Natural killer cell (primary cell): Measurements from ENCODE around the gene SNAPIN. TPM values are rescaled to one million over a fixed set of nuclear protein-coding genes. Genes with fewer than 3 reads are reported as not detected.
A peak's percentile ranks its signal among the peaks of the same experiment; 100 is the strongest.

ENCODE experiments used
- ATAC-seq, 3 donors: fragments of 150-1000 bp in 2 of 3; fragments of 200-7000 bp in 1 of 3; cut with Tn5 transposase; 1 replicate in 1 of 3; 2 replicates in 2 of 3; pipeline ENCODE4 v1.10.0; 2021; ENCODE audit warnings: mild to moderate bottlenecking in 2 of 3, moderate library complexity in 2 of 3
- DNase-seq, 2 donors: peaks; one replicate each; pipeline versions ENCODE4 v3.0.0 to v3.0.0-alpha.2; 2013 to 2021; ENCODE audit warnings: mixed read lengths in 1 of 2
- H3K27ac ChIP-seq: one replicate; pipeline ENCODE4 v1.5.1; 2013; ENCODE audit warnings: mild to moderate bottlenecking, low read length
- H3K27me3 ChIP-seq: one replicate; pipeline ENCODE4 v1.6.1; 2013; ENCODE audit warnings: low read length; ENCODE audit not compliant: control insufficient read depth, insufficient read depth
- H3K36me3 ChIP-seq: one replicate; pipeline ENCODE4 v1.6.1; 2013; ENCODE audit warnings: low read length; ENCODE audit not compliant: control insufficient read depth, insufficient read depth
- H3K4me1 ChIP-seq: one replicate; pipeline ENCODE4 v1.6.1; 2013; ENCODE audit warnings: low read length; ENCODE audit not compliant: control insufficient read depth, insufficient read depth
- H3K4me3 ChIP-seq: one replicate; pipeline ENCODE4 v1.5.1; 2013; ENCODE audit warnings: low read length
- H3K9me3 ChIP-seq: one replicate; pipeline ENCODE4 v1.6.1; 2013; ENCODE audit warnings: low read length; ENCODE audit not compliant: control insufficient read depth, insufficient read depth
- H3K27ac Mint-ChIP-seq, 2 donors: one replicate each; pipeline ENCODE4 v1.8.0; 2022; ENCODE audit warnings: mild to moderate bottlenecking in 2 of 2, mixed read lengths in 2 of 2, moderate library complexity in 1 of 2
- H3K27me3 Mint-ChIP-seq, 2 donors: one replicate each; pipeline ENCODE4 v1.8.0; 2022; ENCODE audit warnings: low read depth in 2 of 2, mixed read lengths in 2 of 2
- H3K36me3 Mint-ChIP-seq: one replicate; pipeline ENCODE4 v1.8.0; 2022; ENCODE audit warnings: mixed read lengths
- H3K4me1 Mint-ChIP-seq, 2 donors: one replicate each; pipeline ENCODE4 v1.8.0; 2022; ENCODE audit warnings: mixed read lengths in 2 of 2
- H3K4me3 Mint-ChIP-seq: one replicate; pipeline ENCODE4 v1.8.0; 2022; ENCODE audit warnings: mild to moderate bottlenecking, moderate library complexity, mixed read lengths
- H3K9me3 Mint-ChIP-seq, 2 donors: one replicate each; pipeline ENCODE4 v1.8.0; 2022; ENCODE audit warnings: mixed read lengths in 2 of 2
- CTCF ChIP-seq: fragments of 200-600 bp; IDR thresholded peaks from one replicate; pipeline ENCODE4 v1.8.0; 2022; ENCODE audit warnings: antibody characterized with exemption
- WGBS: methylation state at CpG from one replicate; pipeline ENCODE4 v1.1.7; 2013; ENCODE audit warnings: missing lambda C conversion rate; ENCODE audit not compliant: insufficient coverage; 5-methylcytosine and 5-hydroxymethylcytosine counted together
- intact Hi-C: fragments of 100-400 bp; cut with micrococcal nuclease; formaldehyde crosslinking; loops from one replicate; pipeline ENCODE4 v1.14.2; 2022
- total RNA-seq, 4 donors: library from RNA; stranded (reverse); fragments of 120-200 nt in 1 of 4; gene quantifications; one replicate each; pipeline versions ENCODE4 v1.2.3 to v1.2.4, GENCODE V29; 2013 to 2022

The SNAPIN gene
- total RNA-seq, 3 donors from 2014 or later (not counting 1 experiment from before 2014, with no cell fraction given): 21.0 to 25.5 (median 23.5) TPM

GRCh38 chr1:153616917-153617311 is 41.6 kb upstream of the SNAPIN start:
- no peaks in the 10 kb centered on the region for H3K27me3 Mint-ChIP-seq
- Histone ChIP-seq H3K27ac (no peak overlapping the region), H3K4me1 (peaks cover 8% of the 10 kb centered on the region), H3K27me3 (no peaks in the 10 kb centered on the region), H3K36me3 (no peaks in the 10 kb centered on the region), H3K4me3 (no peak overlapping the region), H3K9me3 (no peaks in the 10 kb centered on the region)
- H3K4me1 Mint-ChIP-seq: peaks cover 0 to 7% of the 10 kb centered on the region in 2 donors
- DNase-seq (no peak), ATAC-seq (no peak)
- no peak overlapping the region for H3K4me3 Mint-ChIP-seq
- H3K36me3 Mint-ChIP-seq: no peaks in the 10 kb centered on the region
- TF ChIP-seq CTCF: no peak
- no peak overlapping the region for H3K27ac Mint-ChIP-seq
- no peaks in the 10 kb centered on the region for H3K9me3 Mint-ChIP-seq
- intact Hi-C loops: loop anchor here (1.0 kb wide), 1 partner anchor 106 kb away; no protein-coding TSS in a partner anchor
- WGBS: 96% methylated on average over 4 of the region's 5 CpGs

GRCh38 chr1:153617663-153618062 is 40.8 kb upstream of the SNAPIN start:
- H3K4me3 ChIP-seq: no peak overlapping the region
- 6% methylated on average over 3 of the region's 6 CpGs for WGBS
- peak; percentile 67 to 71 for DNase-seq
- Mint-ChIP-seq H3K36me3 (no peaks in the 10 kb centered on the region), H3K4me1 (peaks cover 0 to 7% of the 10 kb centered on the region in 2 donors), H3K9me3 (no peaks in the 10 kb centered on the region), H3K4me3 (no peak overlapping the region), H3K27me3 (no peaks in the 10 kb centered on the region), H3K27ac (peak overlapping the region in 1 of 2 donors; percentile 53)
- H3K36me3 ChIP-seq: no peaks in the 10 kb centered on the region
- H3K4me1 ChIP-seq: peaks cover 8% of the 10 kb centered on the region
- H3K27me3 ChIP-seq: no peaks in the 10 kb centered on the region
- intact Hi-C loops: loop anchor here (1.0 kb wide), 1 partner anchor 106 kb away; no protein-coding TSS in a partner anchor
- no peaks in the 10 kb centered on the region for H3K9me3 ChIP-seq
- peak; percentile 62 for TF ChIP-seq CTCF
- no peak overlapping the region for H3K27ac ChIP-seq
- peak; percentile 82 to 97 (median 96) for ATAC-seq

GRCh38 chr1:153619171-153619570 is 39.3 kb upstream of the SNAPIN start:
- H3K27ac Mint-ChIP-seq: no peak overlapping the region
- TF ChIP-seq CTCF: no peak
- Histone ChIP-seq H3K9me3 (no peaks in the 10 kb centered on the region), H3K27me3 (no peaks in the 10 kb centered on the region), H3K4me3 (no peak overlapping the region), H3K27ac (no peak overlapping the region), H3K36me3 (no peaks in the 10 kb centered on the region), H3K4me1 (peaks cover 8% of the 10 kb centered on the region)
- no peaks in the 10 kb centered on the region for H3K27me3 Mint-ChIP-seq
- no peak for DNase-seq
- H3K9me3 Mint-ChIP-seq: no peaks in the 10 kb centered on the region
- peaks cover 0 to 7% of the 10 kb centered on the region in 2 donors for H3K4me1 Mint-ChIP-seq
- ATAC-seq: no peak
- H3K4me3 Mint-ChIP-seq: no peak overlapping the region
- intact Hi-C loops: no loop called here
- 94% methylated on average over 6 of the region's 6 CpGs for WGBS
- no peaks in the 10 kb centered on the region for H3K36me3 Mint-ChIP-seq

GRCh38 chr1:153623101-153623500 is 35.4 kb upstream of the SNAPIN start:
- H3K27ac ChIP-seq: no peak overlapping the region
- 81% methylated on average over 7 of the region's 7 CpGs for WGBS
- intact Hi-C loops: no loop called here

More at GRCh38 chr1:153623101-153623500, 35.4 kb upstream of the SNAPIN start:
- no peaks in the 10 kb centered on the region for H3K36me3 Mint-ChIP-seq
- no peak overlapping the region for H3K4me3 ChIP-seq
- no peaks in the 10 kb centered on the region for H3K9me3 Mint-ChIP-seq
- no peak for TF ChIP-seq CTCF
- no peaks in the 10 kb centered on the region for H3K9me3 ChIP-seq
- no peak for DNase-seq
- H3K4me1 Mint-ChIP-seq: peaks cover 8 to 10% of the 10 kb centered on the region in 2 donors
- no peak overlapping the region for H3K4me3 Mint-ChIP-seq
- H3K27me3 ChIP-seq: no peaks in the 10 kb centered on the region
- no peaks in the 10 kb centered on the region for H3K36me3 ChIP-seq
- peaks cover 19% of the 10 kb centered on the region for H3K4me1 ChIP-seq
- no peak overlapping the region for H3K27ac Mint-ChIP-seq
- H3K27me3 Mint-ChIP-seq: peaks cover 6 to 8% of the 10 kb centered on the region in 2 donors
- no peak for ATAC-seq
